Right lobe of liver (tissue), 6 donors: ENCODE data around the gene UBXN6. TPM values are rescaled to one million over a fixed set of nuclear protein-coding genes. Genes with fewer than 3 reads are reported as not detected.
A peak's percentile ranks its signal among the peaks of the same experiment; 100 is the strongest.

ENCODE experiments used
- ATAC-seq, 4 donors: fragments of 200-7000 bp; cut with Tn5 transposase; one replicate each; pipeline ENCODE4 v1.9.1; 2020; ENCODE audit warnings: mild to moderate bottlenecking in 4 of 4, moderate library complexity in 4 of 4
- DNase-seq, 3 donors: peaks; one replicate each; pipeline ENCODE4 v3.0.0-alpha.2; 2020
- H3K27ac ChIP-seq, 3 donors: fragments of 200-600 bp; one replicate each; pipeline ENCODE4 v1.8.0; 2022
- H3K27me3 ChIP-seq, 2 donors: fragments of 200-600 bp; one replicate each; pipeline ENCODE4 v1.8.0; 2022
- H3K36me3 ChIP-seq, 4 donors: fragments of 200-600 bp; sonication (generic) in 1 of 4; one replicate each; pipeline versions ENCODE4 v1.5.1 to v1.8.0; 2017 to 2022; ENCODE audit warnings: control low read depth in 1 of 4
- H3K4me1 ChIP-seq, 4 donors: fragments of 200-600 bp; sonication (generic) in 1 of 4; one replicate each; pipeline versions ENCODE4 v1.5.1 to v1.8.0; 2017 to 2022; ENCODE audit warnings: control low read depth in 1 of 4
- H3K4me3 ChIP-seq, 3 donors: fragments of 200-600 bp; one replicate each; pipeline ENCODE4 v1.8.0; 2022
- H3K9me3 ChIP-seq, 4 donors: fragments of 200-600 bp; sonication (generic) in 1 of 4; one replicate each; pipeline versions ENCODE4 v1.5.1 to v1.8.0; 2017 to 2022; ENCODE audit warnings: control low read depth in 1 of 4
- POLR2A ChIP-seq: fragments of 450-650 bp; IDR thresholded peaks from one replicate; pipeline ENCODE4 v1.6.1; 2017; ENCODE audit warnings: antibody characterized with exemption, mild to moderate bottlenecking
- WGBS: methylation state at CpG from one replicate; pipeline ENCODE4 v1.1.6; 2018; ENCODE audit warnings: low coverage, low lambda C conversion rate; ENCODE audit not compliant: insufficient coverage; ENCODE audit errors: missing lambda C conversion rate; 5-methylcytosine and 5-hydroxymethylcytosine counted together
- intact Hi-C, 2 donors: fragments of 100-400 bp; cut with DNase I; formaldehyde crosslinking; loops; one replicate each; pipeline versions ENCODE4 v1.11.2 to v1.14.1; 2022
- total RNA-seq, 6 experiments: library from RNA; depleted of rRNA in 2 of 6; stranded (reverse); fragments of >200 nt in 2 of 6; fragmentation: NEBNext Ultra II Directional in 3 of 6; extraction: Animal tissue kit (Norgen Biotek cat#: 25700) in 3 of 6; gene quantifications; one replicate each; pipeline versions ENCODE4 v1.1.0 to v1.2.4, GENCODE V29; 2016 to 2023
- TF ChIP-seq, protein P1 (sequence below), 4 donors: fragments of 200-600 bp in 3 of 4; fragments of 450-650 bp in 1 of 4; IDR thresholded peaks; one replicate each; pipeline versions ENCODE4 v1.5.1 to v1.8.0; 2016 to 2022; ENCODE audit warnings: antibody characterized with exemption in 4 of 4, mild to moderate bottlenecking in 2 of 4
- donor health status: DM: no; HTN: yes; CAD: no.
- donor health status: DM: no; HTN: no; CAD: no.
- donor health status: DM: no; HTN: no; CAD: no.
- donor health status: DM: no; HTN: yes; CAD: no.
- donor health status: DM: no; HTN: yes; CAD: no.

The UBXN6 gene
- total RNA-seq, 6 experiments from 2014 or later = 47.2 to 79.1 (median 58.8) TPM

DNA sequence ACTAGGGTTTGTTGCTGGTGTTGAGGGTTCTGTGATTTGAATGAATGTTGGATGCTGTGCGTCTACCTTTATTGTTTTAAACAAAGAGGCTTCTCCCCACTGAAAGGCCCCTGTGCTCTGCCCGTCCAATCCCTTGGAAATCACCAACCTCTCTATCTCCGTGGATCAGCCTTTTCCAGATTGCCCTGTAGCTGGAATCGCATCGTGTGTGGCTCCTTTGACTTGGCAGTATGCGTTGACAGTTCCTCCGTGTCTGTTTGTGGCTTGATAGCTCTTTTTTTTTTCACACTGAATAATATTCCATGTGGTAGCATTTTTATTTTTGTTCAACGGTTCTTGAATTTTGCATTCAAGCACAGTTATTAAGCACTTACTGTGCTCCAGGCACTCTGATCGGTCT lies 23.2 kb downstream of the UBXN6 start:
- no peaks in the 10 kb centered on the region for H3K9me3 ChIP-seq
- TF ChIP-seq, protein P1, sequence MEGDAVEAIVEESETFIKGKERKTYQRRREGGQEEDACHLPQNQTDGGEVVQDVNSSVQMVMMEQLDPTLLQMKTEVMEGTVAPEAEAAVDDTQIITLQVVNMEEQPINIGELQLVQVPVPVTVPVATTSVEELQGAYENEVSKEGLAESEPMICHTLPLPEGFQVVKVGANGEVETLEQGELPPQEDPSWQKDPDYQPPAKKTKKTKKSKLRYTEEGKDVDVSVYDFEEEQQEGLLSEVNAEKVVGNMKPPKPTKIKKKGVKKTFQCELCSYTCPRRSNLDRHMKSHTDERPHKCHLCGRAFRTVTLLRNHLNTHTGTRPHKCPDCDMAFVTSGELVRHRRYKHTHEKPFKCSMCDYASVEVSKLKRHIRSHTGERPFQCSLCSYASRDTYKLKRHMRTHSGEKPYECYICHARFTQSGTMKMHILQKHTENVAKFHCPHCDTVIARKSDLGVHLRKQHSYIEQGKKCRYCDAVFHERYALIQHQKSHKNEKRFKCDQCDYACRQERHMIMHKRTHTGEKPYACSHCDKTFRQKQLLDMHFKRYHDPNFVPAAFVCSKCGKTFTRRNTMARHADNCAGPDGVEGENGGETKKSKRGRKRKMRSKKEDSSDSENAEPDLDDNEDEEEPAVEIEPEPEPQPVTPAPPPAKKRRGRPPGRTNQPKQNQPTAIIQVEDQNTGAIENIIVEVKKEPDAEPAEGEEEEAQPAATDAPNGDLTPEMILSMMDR (IDR thresholded peaks at IDR 0.05) = no peak
- TF ChIP-seq POLR2A = no peak
- DNase-seq = no peak
- intact Hi-C loops = no loop called here
- H3K4me1 ChIP-seq = no peaks in the 10 kb centered on the region
- peaks cover 0 to 5% (median 0%) of the 10 kb centered on the region in 4 donors for H3K36me3 ChIP-seq
- no peak overlapping the region for H3K4me3 ChIP-seq
- no peaks in the 10 kb centered on the region for H3K27me3 ChIP-seq
- ATAC-seq = no peak
- 80% methylated on average over 3 of the region's 9 CpGs for WGBS
- H3K27ac ChIP-seq = no peak overlapping the region

DNA sequence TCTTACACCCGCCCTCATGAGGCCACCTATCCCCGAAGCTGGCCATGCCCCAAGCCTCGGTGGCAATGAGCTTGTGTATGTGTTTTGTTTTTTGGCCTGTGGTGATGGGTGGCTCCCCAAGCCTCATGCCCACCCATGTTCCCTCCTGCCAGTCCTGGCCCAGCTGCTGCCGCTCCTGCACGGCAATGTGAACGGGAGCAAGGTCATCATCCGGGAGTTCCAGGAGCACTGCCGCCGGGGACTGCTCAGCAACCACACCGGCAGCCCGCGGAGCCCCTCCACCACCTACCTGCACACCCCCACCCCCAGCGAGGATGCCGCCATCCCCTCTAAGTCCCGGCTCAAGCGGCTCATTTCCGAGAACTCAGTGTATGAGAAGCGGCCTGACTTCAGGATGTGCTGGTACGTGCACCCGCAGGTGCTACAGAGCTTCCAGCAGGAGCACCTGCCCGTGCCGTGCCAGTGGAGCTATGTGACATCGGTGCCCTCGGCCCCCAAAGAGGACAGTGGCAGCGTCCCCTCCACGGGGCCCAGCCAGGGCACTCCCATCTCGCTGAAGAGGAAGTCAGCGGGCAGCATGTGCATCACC lies 24.6 kb downstream of the UBXN6 start:
- 91% methylated on average over 9 of the region's 28 CpGs for WGBS
- H3K36me3 ChIP-seq = peaks cover 0 to 5% (median 0%) of the 10 kb centered on the region in 4 donors
- TF ChIP-seq, protein P1 (IDR thresholded peaks at IDR 0.05) = no peak
- TF ChIP-seq POLR2A = no peak

DNA sequence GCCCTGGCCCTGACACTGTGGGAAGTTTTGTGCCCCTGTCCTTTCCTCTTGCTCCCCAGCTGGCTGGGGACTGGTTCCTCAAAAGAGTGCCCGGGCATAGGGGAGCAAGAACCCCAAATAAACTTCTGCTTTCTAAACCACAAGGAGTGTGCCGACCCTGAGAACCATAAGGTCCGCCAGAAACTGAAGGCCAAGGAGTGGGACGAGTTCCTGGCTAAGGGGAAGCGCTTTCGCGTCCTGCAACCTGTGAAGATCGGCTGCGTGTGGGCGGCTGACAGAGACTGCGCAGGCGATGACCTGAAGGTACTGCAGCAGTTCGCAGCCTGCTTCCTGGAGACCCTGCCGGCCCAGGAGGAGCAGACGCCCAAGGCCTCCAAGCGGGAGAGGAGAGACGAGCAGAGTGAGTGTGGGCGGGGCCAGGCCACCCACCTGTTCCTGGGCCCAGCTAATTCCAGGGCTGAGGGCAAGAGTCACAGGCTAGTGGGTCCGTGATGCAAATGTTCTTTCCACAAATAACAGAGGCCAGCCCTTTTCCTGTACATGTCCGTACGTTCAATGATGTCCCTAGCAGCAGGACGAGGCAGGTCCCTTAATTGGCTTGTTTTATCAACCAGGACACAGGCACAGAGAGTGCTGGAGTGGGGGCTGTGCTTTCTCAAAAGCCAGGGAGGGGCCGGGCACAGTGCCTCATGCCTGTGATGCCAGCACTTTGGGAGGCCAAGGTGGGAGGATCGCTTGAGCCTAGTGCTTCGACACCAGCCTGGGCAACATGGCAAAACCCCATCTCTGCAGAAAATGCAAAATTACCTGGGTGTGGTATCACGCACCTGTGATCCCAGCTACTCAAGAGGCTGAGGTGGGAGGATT lies 25.6 kb downstream of the UBXN6 start:
- no peaks in the 10 kb centered on the region for H3K4me1 ChIP-seq
- H3K9me3 ChIP-seq = no peaks in the 10 kb centered on the region
- no peak for DNase-seq
- H3K4me3 ChIP-seq = no peak overlapping the region
- peak; percentile 39 to 66 (median 52) for ATAC-seq
- no peak for TF ChIP-seq POLR2A
- TF ChIP-seq, protein P1 (IDR thresholded peaks at IDR 0.05) = no peak
- 96% methylated on average over 13 of the region's 26 CpGs for WGBS
- H3K27me3 ChIP-seq = no peaks in the 10 kb centered on the region
- H3K27ac ChIP-seq = no peak overlapping the region
- intact Hi-C loops = no loop called here
- peaks cover 0 to 5% (median 0%) of the 10 kb centered on the region in 4 donors for H3K36me3 ChIP-seq

More for the DNA sequence above, 24.6 kb downstream of the UBXN6 start:
- H3K9me3 ChIP-seq = no peaks in the 10 kb centered on the region
- no peaks in the 10 kb centered on the region for H3K4me1 ChIP-seq
- H3K27me3 ChIP-seq = no peaks in the 10 kb centered on the region
- no peak for ATAC-seq
- DNase-seq = no peak
- no peak overlapping the region for H3K4me3 ChIP-seq
- no peak overlapping the region for H3K27ac ChIP-seq
- intact Hi-C loops = no loop called here

DNA sequence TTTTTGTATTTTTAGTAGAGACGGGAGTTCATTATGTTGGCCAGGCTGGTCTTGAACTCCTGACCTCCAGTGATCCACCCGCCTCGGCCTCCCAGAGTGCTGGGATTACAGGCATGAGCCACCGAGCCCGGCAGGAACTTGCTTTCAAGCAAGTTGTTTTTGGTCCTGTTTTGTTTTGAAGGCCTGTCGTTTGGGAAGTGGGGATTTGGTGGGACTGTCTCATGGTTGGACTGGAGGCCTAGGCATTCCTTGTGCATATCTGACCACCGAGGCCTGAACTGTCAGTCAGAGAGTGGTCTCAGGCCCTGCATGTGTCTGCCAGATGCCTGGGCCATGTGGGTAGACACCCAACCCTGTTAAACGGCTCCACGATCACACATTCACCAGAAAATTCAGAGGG lies 26.3 kb downstream of the UBXN6 start:
- Histone ChIP-seq H3K36me3 (peaks cover 0 to 5% (median 0%) of the 10 kb centered on the region in 4 donors), H3K9me3 (no peaks in the 10 kb centered on the region), H3K4me1 (no peaks in the 10 kb centered on the region), H3K27ac (no peak overlapping the region), H3K4me3 (no peak overlapping the region), H3K27me3 (no peaks in the 10 kb centered on the region)
- ATAC-seq (no peak), DNase-seq (no peak)
- 84% methylated on average over 6 of the region's 9 CpGs for WGBS
- intact Hi-C loops = no loop called here
- no peak for TF ChIP-seq POLR2A
- TF ChIP-seq, protein P1 (IDR thresholded peaks at IDR 0.05) = no peak
